ENCODE measurements around the gene CUBN.

The CUBN gene

GRCh38 chr10:16941067-16941466, 188.5 kb downstream of the CUBN start:
- Histone ChIP-seq H3K4me1 (peaks cover 9% of the 10 kb centered on the region), H3K27ac (no peak overlapping the region), H3K4me3 (ENCODE audit: low read depth, low read length) (no peak overlapping the region), H3K79me2 (no peaks in the 10 kb centered on the region), H3K36me3 (ENCODE audit: control insufficient read depth, insufficient read depth, low read length) (no peaks in the 10 kb centered on the region), H2AFZ (no peak overlapping the region), H3K9me3 (ENCODE audit: control insufficient read depth, low read length) (no peaks in the 10 kb centered on the region), H3K4me2 (ENCODE audit: low read length) (no peak overlapping the region), H3K27me3 (ENCODE audit: control insufficient read depth, insufficient read depth, low read length) (no peaks in the 10 kb centered on the region), H3K9ac (no peak overlapping the region)
- no peak for TF ChIP-seq CTCF (IDR thresholded peaks at IDR 0.05)

- no peak overlapping the region for H2AFZ ChIP-seq
- TF ChIP-seq CTCF (IDR thresholded peaks at IDR 0.05) = no peak
- H3K4me1 ChIP-seq = peaks cover 9% of the 10 kb centered on the region
- no peaks in the 10 kb centered on the region for H3K9me3 ChIP-seq (ENCODE audit: control insufficient read depth, low read length)
- no peak overlapping the region for H3K4me3 ChIP-seq (ENCODE audit: low read depth, low read length)
- no peaks in the 10 kb centered on the region for H3K27me3 ChIP-seq (ENCODE audit: control insufficient read depth, insufficient read depth, low read length)
- H3K36me3 ChIP-seq (ENCODE audit: control insufficient read depth, insufficient read depth, low read length) = no peaks in the 10 kb centered on the region
- no peaks in the 10 kb centered on the region for H3K79me2 ChIP-seq
- H3K4me2 ChIP-seq (ENCODE audit: low read length) = no peak overlapping the region
- H3K27ac ChIP-seq = no peak overlapping the region
- H3K9ac ChIP-seq = no peak overlapping the region
These were observed 190.7 kb downstream of the CUBN start for GRCh38 chr10:16938952-16939351.

- Histone ChIP-seq H3K79me2 (no peaks in the 10 kb centered on the region), H3K4me2 (ENCODE audit: low read length) (no peak overlapping the region), H3K4me3 (ENCODE audit: low read depth, low read length) (no peak overlapping the region), H2AFZ (no peak overlapping the region), H3K27ac (no peak overlapping the region), H3K9ac (no peak overlapping the region), H3K36me3 (ENCODE audit: control insufficient read depth, insufficient read depth, low read length) (no peaks in the 10 kb centered on the region), H3K4me1 (no peaks in the 10 kb centered on the region), H3K9me3 (ENCODE audit: control insufficient read depth, low read length) (no peaks in the 10 kb centered on the region), H3K27me3 (ENCODE audit: control insufficient read depth, insufficient read depth, low read length) (no peaks in the 10 kb centered on the region)
- TF ChIP-seq CTCF (IDR thresholded peaks at IDR 0.05) = no peak
These were observed 195.2 kb downstream of the CUBN start for GRCh38 chr10:16934461-16934860.

GRCh38 chr10:16933783-16934182, 195.8 kb downstream of the CUBN start:
- Histone ChIP-seq H3K4me3 (ENCODE audit: low read depth, low read length) (no peak overlapping the region), H3K4me2 (ENCODE audit: low read length) (no peak overlapping the region), H3K4me1 (no peaks in the 10 kb centered on the region), H3K9ac (no peak overlapping the region), H3K36me3 (ENCODE audit: control insufficient read depth, insufficient read depth, low read length) (no peaks in the 10 kb centered on the region), H3K9me3 (ENCODE audit: control insufficient read depth, low read length) (no peaks in the 10 kb centered on the region), H3K27me3 (ENCODE audit: control insufficient read depth, insufficient read depth, low read length) (no peaks in the 10 kb centered on the region), H2AFZ (no peak overlapping the region), H3K27ac (no peak overlapping the region), H3K79me2 (no peaks in the 10 kb centered on the region)
- no peak for TF ChIP-seq CTCF (IDR thresholded peaks at IDR 0.05)

- no peak for TF ChIP-seq CTCF (IDR thresholded peaks at IDR 0.05)
- H3K27me3 ChIP-seq (ENCODE audit: control insufficient read depth, insufficient read depth, low read length) = no peaks in the 10 kb centered on the region
- H3K4me3 ChIP-seq (ENCODE audit: low read depth, low read length) = no peak overlapping the region
- H2AFZ ChIP-seq = no peak overlapping the region
- no peak overlapping the region for H3K4me2 ChIP-seq (ENCODE audit: low read length)
- H3K9me3 ChIP-seq (ENCODE audit: control insufficient read depth, low read length) = no peaks in the 10 kb centered on the region
- H3K4me1 ChIP-seq = no peaks in the 10 kb centered on the region
- H3K27ac ChIP-seq = no peak overlapping the region
- no peaks in the 10 kb centered on the region for H3K79me2 ChIP-seq
- H3K36me3 ChIP-seq (ENCODE audit: control insufficient read depth, insufficient read depth, low read length) = no peaks in the 10 kb centered on the region
- H3K9ac ChIP-seq = no peak overlapping the region
These were observed 197.7 kb downstream of the CUBN start for GRCh38 chr10:16931930-16932329.

Data from parathyroid adenoma (tissue), 2 donors.